Smooth muscle cell (in vitro differentiated cells): Measurements from ENCODE around the gene ADM2. TPM values are rescaled to one million over a fixed set of nuclear protein-coding genes. Genes with fewer than 3 reads are reported as not detected.

Experiments
- DNase-seq: peaks from one replicate; lab custom pipeline; 2025; ENCODE audit not compliant: unreplicated experiment; lab: John Stamatoyannopoulos, UW
- H2AFZ ChIP-seq: fragments of 200-600 bp; sonication (generic); 2 replicates; pipeline ENCODE4 v1.6.0; 2016; ENCODE audit warnings: antibody characterized with exemption, low read depth, mild to moderate bottlenecking
- H3F3A ChIP-seq: fragments of 200-600 bp; sonication (generic); 2 replicates; pipeline ENCODE4 v1.6.0; 2017; ENCODE audit warnings: antibody characterized with exemption, low read depth
- H3K27ac ChIP-seq: fragments of 200-600 bp; sonication (generic); 2 replicates; pipeline ENCODE4 v1.5.1; 2016; ENCODE audit warnings: low read depth, mild to moderate bottlenecking
- H3K27me3 ChIP-seq: fragments of 200-600 bp; sonication (generic); 2 replicates; pipeline ENCODE4 v1.6.1; 2016; ENCODE audit warnings: low read depth, mild to moderate bottlenecking
- H3K36me3 ChIP-seq: fragments of 200-600 bp; sonication (generic); 2 replicates; pipeline ENCODE4 v1.5.1; 2016; ENCODE audit warnings: low read depth
- H3K4me1 ChIP-seq: fragments of 200-600 bp; sonication (generic); 2 replicates; pipeline ENCODE4 v1.5.1; 2016; ENCODE audit warnings: low read depth
- H3K4me2 ChIP-seq: fragments of 200-600 bp; sonication (generic); 2 replicates; pipeline ENCODE4 v1.6.0; 2016; ENCODE audit warnings: mild to moderate bottlenecking
- H3K4me3 ChIP-seq: fragments of 200-600 bp; sonication (generic); 2 replicates; pipeline ENCODE4 v1.5.1; 2016; ENCODE audit warnings: mild to moderate bottlenecking
- H3K79me2 ChIP-seq: fragments of 200-600 bp; sonication (generic); 2 replicates; pipeline ENCODE4 v1.6.0; 2016; ENCODE audit warnings: low read depth, mild to moderate bottlenecking
- H3K9ac ChIP-seq: fragments of 200-600 bp; sonication (generic); 2 replicates; pipeline ENCODE4 v1.6.0; 2016; ENCODE audit warnings: low read depth
- H3K9me3 ChIP-seq: fragments of 200-600 bp; sonication (generic); replicated peaks from 2 replicates; pipeline ENCODE4 v1.5.1; 2016; ENCODE audit warnings: low read depth
- H4K20me1 ChIP-seq: fragments of 200-600 bp; sonication (generic); 2 replicates; pipeline ENCODE4 v1.6.0; 2016; ENCODE audit warnings: low read depth
- WGBS: methylation state at CpG from one replicate; pipeline ENCODE4 v1.1.7; 2016; ENCODE audit warnings: low lambda C conversion rate; 5-methylcytosine and 5-hydroxymethylcytosine counted together
- polyA plus RNA-seq: library from polyadenylated mRNA; unstranded; fragments of >200 nt; fragmentation: Nextera tagmentation; extraction: Ambion mirVana; gene quantifications from 2 replicates; pipeline ENCODE4 v1.2.1, GENCODE V29; 2016
- total RNA-seq: library from RNA; depleted of rRNA; stranded (reverse); fragments of >200 nt; gene quantifications from 2 replicates; pipeline ENCODE4 v1.2.3, GENCODE V29; 2014
- TF ChIP-seq, protein P1 (sequence below): fragments of 200-600 bp; sonication (generic); IDR thresholded peaks from 2 replicates; pipeline ENCODE4 v1.5.1; 2017; ENCODE audit warnings: borderline replicate concordance, mild to moderate bottlenecking, antibody characterized with exemption; ENCODE audit not compliant: insufficient read depth, poor library complexity, severe bottlenecking

Gene ADM2
- total and polyA plus RNA-seq, 2 experiments from 2014 or later, result 4.1 to 15.8 TPM

DNA sequence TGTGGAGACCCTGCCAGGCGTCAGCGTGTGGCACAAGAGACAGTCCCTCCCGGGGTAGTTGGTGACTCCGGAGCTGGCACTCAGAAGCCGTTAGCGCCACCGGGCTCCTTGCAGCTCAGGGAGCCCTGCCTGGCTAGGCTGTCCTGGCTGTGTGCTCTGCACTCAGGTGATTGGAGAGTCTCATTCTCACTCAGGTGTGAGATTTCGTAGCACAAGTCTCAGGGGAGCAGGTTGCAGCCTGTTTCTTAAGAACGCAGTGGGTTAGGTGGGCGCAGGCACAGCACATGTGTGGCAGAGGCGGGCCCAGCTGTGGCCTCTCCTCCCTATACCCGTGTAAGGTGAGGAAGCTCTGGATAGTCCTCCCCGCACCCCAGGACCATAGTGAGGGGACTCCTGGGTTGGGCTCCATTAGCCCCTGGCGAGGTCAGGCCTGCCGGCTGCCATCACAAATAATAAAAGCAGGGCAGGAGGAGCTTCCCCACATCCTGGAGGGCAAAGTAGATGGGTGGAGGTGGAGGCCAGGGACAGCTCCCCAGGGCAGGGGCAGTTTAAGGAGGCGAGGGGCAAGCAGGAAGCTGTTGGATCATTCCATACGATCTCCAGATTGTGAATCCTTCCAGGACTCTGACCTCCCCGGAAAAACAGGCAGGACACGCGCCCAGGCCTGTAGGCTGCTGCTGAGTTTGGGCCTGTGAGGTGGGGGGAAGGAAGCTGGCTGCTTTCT is 45.9 kb upstream of the ADM2 start:
- no peak overlapping the region for H3K9ac ChIP-seq
- H3K4me2 ChIP-seq, result no peak overlapping the region
- no peaks in the 10 kb centered on the region for H3K36me3 ChIP-seq
- H3K27me3 ChIP-seq, result no peaks in the 10 kb centered on the region
- no peak overlapping the region for H2AFZ ChIP-seq
- 94% methylated on average over 20 of the region's 20 CpGs for WGBS
- H3K4me3 ChIP-seq, result no peak overlapping the region
- no peak for DNase-seq
- H3K4me1 ChIP-seq, result no peaks in the 10 kb centered on the region
- TF ChIP-seq, protein P1, sequence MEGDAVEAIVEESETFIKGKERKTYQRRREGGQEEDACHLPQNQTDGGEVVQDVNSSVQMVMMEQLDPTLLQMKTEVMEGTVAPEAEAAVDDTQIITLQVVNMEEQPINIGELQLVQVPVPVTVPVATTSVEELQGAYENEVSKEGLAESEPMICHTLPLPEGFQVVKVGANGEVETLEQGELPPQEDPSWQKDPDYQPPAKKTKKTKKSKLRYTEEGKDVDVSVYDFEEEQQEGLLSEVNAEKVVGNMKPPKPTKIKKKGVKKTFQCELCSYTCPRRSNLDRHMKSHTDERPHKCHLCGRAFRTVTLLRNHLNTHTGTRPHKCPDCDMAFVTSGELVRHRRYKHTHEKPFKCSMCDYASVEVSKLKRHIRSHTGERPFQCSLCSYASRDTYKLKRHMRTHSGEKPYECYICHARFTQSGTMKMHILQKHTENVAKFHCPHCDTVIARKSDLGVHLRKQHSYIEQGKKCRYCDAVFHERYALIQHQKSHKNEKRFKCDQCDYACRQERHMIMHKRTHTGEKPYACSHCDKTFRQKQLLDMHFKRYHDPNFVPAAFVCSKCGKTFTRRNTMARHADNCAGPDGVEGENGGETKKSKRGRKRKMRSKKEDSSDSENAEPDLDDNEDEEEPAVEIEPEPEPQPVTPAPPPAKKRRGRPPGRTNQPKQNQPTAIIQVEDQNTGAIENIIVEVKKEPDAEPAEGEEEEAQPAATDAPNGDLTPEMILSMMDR, result no peak
- H3K79me2 ChIP-seq, result no peaks in the 10 kb centered on the region
- no peaks in the 10 kb centered on the region for H3F3A ChIP-seq
- H4K20me1 ChIP-seq, result peaks cover 4% of the 10 kb centered on the region
- H3K27ac ChIP-seq, result no peak overlapping the region
- no peaks in the 10 kb centered on the region for H3K9me3 ChIP-seq

- no peak overlapping the region for H2AFZ ChIP-seq
- 96% methylated on average over 36 of the region's 37 CpGs for WGBS
- peaks cover under 1% of the 10 kb centered on the region for H4K20me1 ChIP-seq
- DNase-seq, result no peak
- H3K4me3 ChIP-seq, result no peak overlapping the region
- no peak overlapping the region for H3K27ac ChIP-seq
- H3F3A ChIP-seq, result no peaks in the 10 kb centered on the region
- no peak overlapping the region for H3K4me2 ChIP-seq
- no peaks in the 10 kb centered on the region for H3K4me1 ChIP-seq
- no peaks in the 10 kb centered on the region for H3K9me3 ChIP-seq
- no peaks in the 10 kb centered on the region for H3K27me3 ChIP-seq
- H3K36me3 ChIP-seq, result no peaks in the 10 kb centered on the region
- no peaks in the 10 kb centered on the region for H3K79me2 ChIP-seq
- TF ChIP-seq, protein P1, result no peak
- no peak overlapping the region for H3K9ac ChIP-seq
Measured at GRCh38 chr22:50436015-50436830, 45.1 kb upstream of the ADM2 start.

GRCh38 chr22:50436841-50437341 is 44.5 kb upstream of the ADM2 start:
- H3K36me3 ChIP-seq, result no peaks in the 10 kb centered on the region
- TF ChIP-seq, protein P1, result no peak
- 98% methylated on average over 25 of the region's 25 CpGs for WGBS

More at GRCh38 chr22:50436841-50437341, 44.5 kb upstream of the ADM2 start:
- Histone ChIP-seq H3F3A (no peaks in the 10 kb centered on the region), H3K79me2 (no peaks in the 10 kb centered on the region), H3K4me3 (no peak overlapping the region), H3K9ac (no peak overlapping the region), H3K4me1 (no peaks in the 10 kb centered on the region), H3K27ac (no peak overlapping the region), H4K20me1 (no peaks in the 10 kb centered on the region), H3K27me3 (no peaks in the 10 kb centered on the region), H3K9me3 (no peaks in the 10 kb centered on the region), H3K4me2 (no peak overlapping the region), H2AFZ (no peak overlapping the region)
- DNase-seq, result no peak
